NT2/D1 (cell line): ENCODE measurements around the gene NFIA.

Experiments
- DNase-seq: peaks from one replicate; pipeline ENCODE4 v3.0.0-alpha.2; 2011; ENCODE audit warnings: low read depth, low spot score
- H3K27me3 ChIP-seq: 2 replicates; pipeline ENCODE4 v1.6.0; 2011; ENCODE audit warnings: mild to moderate bottlenecking; ENCODE audit not compliant: insufficient read length, insufficient read depth
- H3K36me3 ChIP-seq: 2 replicates; pipeline ENCODE4 v1.6.1; 2011; ENCODE audit warnings: mild to moderate bottlenecking, low read length, mixed read lengths; ENCODE audit not compliant: insufficient read depth, insufficient read length
- H3K4me1 ChIP-seq: 2 replicates; pipeline ENCODE4 v1.5.1; 2011; ENCODE audit not compliant: insufficient read depth, insufficient read length
- H3K4me3 ChIP-seq: 2 replicates; pipeline ENCODE4 v1.5.1; 2011; ENCODE audit warnings: low read depth; ENCODE audit not compliant: insufficient read length
- H3K9ac ChIP-seq: 2 replicates; pipeline ENCODE4 v1.6.0; 2011; ENCODE audit warnings: low read depth; ENCODE audit not compliant: insufficient read length
- H3K9me3 ChIP-seq: 2 replicates; pipeline ENCODE4 v1.5.1; 2011; ENCODE audit warnings: mild to moderate bottlenecking, low read length; ENCODE audit not compliant: insufficient read depth
- SUZ12 ChIP-seq: IDR thresholded peaks from 2 replicates; pipeline ENCODE4 v1.6.1; 2011; ENCODE audit not compliant: insufficient read length, insufficient read depth; ENCODE audit errors: extremely low read depth
- YY1 ChIP-seq: IDR thresholded peaks from 2 replicates; pipeline ENCODE4 v1.6.1; 2011; ENCODE audit not compliant: insufficient read length, insufficient read depth
- ZNF274 ChIP-seq: IDR thresholded peaks from 2 replicates; pipeline ENCODE4 v1.6.1; 2011; ENCODE audit warnings: mild to moderate bottlenecking, low read depth, low read length

The NFIA gene

DNA sequence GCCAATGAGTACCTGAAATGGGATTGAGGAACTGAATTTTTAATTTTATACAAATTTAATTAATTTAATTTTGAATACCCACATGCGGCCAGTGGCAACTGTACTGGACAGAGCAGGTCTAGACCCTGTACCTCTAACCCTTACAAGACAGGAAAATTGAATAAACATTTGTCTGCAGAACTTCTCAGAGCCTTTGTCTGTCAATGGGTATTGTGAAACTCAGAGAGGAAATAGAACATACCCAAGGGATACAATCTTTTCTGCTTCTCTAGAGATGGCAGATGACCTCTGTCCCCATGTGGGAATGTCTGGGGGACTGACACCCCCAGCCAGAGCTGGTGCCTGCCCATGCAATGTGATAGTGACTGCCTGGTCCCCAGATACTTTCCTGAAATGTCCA lies 421.9 kb downstream of the NFIA start:
- H3K27me3 ChIP-seq = no peaks in the 10 kb centered on the region
- no peaks in the 10 kb centered on the region for H3K4me1 ChIP-seq
- no peaks in the 10 kb centered on the region for H3K36me3 ChIP-seq
- no peaks in the 10 kb centered on the region for H3K9me3 ChIP-seq
- H3K9ac ChIP-seq = no peak overlapping the region
- TF ChIP-seq YY1 = no peak
- no peak for TF ChIP-seq SUZ12
- no peak overlapping the region for H3K4me3 ChIP-seq
- DNase-seq = no peak

DNA sequence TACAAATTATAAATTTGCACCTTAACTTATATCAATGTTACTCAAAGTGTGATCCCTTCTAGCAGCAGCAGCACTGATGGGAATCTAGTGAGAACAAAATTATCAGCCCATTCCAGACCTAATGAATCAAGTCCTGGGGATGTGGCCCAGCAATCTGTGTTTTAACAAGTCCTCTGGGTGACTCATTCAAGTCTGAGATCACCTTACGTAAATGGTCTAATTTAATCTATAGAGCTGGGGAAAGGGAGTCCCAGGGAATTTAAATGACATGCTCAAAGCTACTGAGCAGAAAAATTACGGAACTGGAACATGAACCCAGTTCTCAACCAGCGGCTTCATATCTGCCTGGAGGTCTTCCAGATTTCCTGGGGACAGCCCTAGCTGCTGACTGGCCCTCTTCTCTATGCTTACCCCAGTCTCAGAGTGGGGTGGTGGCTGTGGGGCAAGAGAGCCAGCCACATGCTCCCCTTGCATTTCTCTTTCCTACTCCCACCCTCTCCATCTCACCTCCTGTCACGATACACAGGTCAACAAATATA lies 422.6 kb downstream of the NFIA start:
- no peaks in the 10 kb centered on the region for H3K9me3 ChIP-seq
- no peak overlapping the region for H3K9ac ChIP-seq
- H3K4me3 ChIP-seq = no peak overlapping the region
- no peaks in the 10 kb centered on the region for H3K36me3 ChIP-seq
- TF ChIP-seq ZNF274 (no peak), SUZ12 (no peak), YY1 (no peak)
- no peak for DNase-seq
- H3K27me3 ChIP-seq = no peaks in the 10 kb centered on the region
- H3K4me1 ChIP-seq = no peaks in the 10 kb centered on the region

GRCh38 chr1:61506236-61506635 lies 423.9 kb downstream of the NFIA start:
- DNase-seq = no peak
- no peak overlapping the region for H3K4me3 ChIP-seq
- no peaks in the 10 kb centered on the region for H3K9me3 ChIP-seq
- no peaks in the 10 kb centered on the region for H3K36me3 ChIP-seq
- H3K27me3 ChIP-seq = no peaks in the 10 kb centered on the region
- TF ChIP-seq YY1 (no peak), ZNF274 (no peak), SUZ12 (no peak)
- no peaks in the 10 kb centered on the region for H3K4me1 ChIP-seq
- no peak overlapping the region for H3K9ac ChIP-seq

- Histone ChIP-seq H3K4me3 (no peak overlapping the region), H3K36me3 (no peaks in the 10 kb centered on the region), H3K9ac (no peak overlapping the region), H3K27me3 (no peaks in the 10 kb centered on the region), H3K4me1 (no peaks in the 10 kb centered on the region), H3K9me3 (no peaks in the 10 kb centered on the region)
- TF ChIP-seq SUZ12 = no peak
- no peak for TF ChIP-seq ZNF274
- TF ChIP-seq YY1 = no peak
- DNase-seq = no peak
Observed at GRCh38 chr1:61506944-61507500, 424.7 kb downstream of the NFIA start.
